ENCODE data around the gene ABAT.
"Not testable (repeated sequence)": the region's sequence is repeated elsewhere in the genome, so short reads cannot be mapped to it uniquely, and the experiment has no call there.

Gene ABAT

DNA sequence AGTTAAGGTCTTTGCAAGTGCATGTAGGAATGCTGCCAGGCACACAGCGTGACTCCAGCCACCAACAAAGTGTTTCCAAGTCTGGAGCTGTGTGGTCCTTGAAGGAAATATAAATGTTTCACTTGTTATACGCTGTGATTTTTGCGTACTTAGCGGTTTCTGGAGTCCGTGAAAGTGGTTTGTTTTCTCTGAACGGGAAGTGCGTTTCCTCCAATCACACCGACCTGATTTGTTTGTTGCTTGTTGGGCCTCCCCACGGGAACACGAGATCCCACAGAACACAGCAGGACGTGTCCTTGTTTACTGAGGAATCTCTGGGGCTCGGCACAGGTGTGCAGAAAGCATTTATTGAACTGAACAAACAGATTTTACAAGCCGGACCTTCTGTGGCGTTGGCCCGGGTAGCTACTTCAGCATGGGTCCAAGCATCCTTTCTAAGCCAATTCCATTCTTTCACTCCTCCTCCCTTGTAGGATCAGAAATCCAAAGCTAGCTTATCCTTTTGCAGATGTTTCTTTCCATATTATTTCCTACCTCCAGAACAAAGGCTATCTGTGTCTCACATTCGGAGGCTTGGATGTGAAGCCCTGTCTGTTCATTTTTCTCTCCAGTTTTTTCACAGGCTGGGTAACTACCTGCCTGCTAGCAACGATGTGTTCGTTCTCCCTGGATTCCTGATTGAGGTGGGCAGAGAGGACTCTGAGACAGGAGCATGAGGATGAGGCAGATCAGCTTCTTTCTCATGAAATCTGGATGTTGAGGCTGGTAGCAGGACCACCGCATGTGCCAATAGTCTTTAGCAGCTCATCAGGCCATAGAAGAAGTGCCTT lies 44.6 kb downstream of the ABAT start:
- no peak for FAIRE-seq

DNA sequence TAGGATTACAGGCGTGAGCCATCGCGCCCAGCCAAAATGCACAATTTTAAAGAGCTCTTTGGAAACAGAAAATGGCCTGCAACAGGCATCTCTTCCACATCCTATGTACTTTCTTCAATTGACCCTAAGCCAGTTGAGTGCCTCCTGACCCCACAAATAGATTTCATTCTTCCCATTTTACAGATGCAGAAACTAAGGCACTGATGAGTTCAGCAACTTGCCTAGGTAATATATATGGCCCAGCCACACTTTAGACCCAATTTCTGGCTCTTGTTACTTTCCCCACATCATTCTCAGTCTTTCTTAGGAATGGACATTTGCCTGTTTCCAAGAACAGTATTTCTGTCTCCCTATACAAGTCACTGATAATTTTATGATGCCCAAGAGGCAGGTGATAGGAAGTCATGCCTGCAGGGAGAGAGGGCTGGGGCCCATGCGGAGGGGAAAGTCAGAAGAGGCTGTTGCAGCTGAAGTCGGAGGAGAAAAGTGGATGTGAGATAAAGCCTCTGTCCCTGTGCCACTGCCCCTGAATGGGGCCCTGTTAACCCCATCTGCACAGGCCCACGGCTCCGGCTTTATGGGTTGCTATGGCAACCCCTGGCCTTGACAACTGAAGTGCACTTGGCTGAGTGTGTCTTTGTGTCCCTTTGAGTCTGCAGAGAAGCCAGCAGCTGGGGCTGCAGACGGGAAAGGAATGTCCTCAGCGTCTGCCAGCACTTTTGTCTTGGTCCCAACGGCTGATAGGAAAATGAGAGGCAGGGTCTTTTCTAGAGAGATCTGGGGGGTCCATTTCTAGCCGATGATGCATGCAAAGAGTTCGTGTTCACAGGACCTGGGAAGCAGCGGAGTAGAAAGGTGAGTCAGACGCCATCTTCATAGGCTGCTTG lies 45.9 kb downstream of the ABAT start:
- FAIRE-seq: no peak

DNA sequence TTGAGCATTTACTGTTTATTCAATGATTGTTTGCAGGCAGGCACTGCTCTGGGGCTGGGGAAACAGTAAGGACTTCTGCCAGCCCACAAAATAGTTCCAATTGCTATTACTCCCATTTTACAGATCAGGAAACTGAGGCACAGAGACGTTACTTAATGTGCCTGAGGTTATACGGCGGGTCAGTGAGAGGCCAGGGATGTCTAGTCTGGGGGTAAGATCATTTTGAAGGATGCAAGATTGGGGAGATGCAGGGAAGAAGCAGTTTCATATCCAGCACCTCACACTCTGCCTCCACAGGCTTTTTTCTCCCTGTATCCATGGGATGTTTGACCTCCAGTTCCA lies 46.5 kb downstream of the ABAT start:
- FAIRE-seq: no peak

DNA sequence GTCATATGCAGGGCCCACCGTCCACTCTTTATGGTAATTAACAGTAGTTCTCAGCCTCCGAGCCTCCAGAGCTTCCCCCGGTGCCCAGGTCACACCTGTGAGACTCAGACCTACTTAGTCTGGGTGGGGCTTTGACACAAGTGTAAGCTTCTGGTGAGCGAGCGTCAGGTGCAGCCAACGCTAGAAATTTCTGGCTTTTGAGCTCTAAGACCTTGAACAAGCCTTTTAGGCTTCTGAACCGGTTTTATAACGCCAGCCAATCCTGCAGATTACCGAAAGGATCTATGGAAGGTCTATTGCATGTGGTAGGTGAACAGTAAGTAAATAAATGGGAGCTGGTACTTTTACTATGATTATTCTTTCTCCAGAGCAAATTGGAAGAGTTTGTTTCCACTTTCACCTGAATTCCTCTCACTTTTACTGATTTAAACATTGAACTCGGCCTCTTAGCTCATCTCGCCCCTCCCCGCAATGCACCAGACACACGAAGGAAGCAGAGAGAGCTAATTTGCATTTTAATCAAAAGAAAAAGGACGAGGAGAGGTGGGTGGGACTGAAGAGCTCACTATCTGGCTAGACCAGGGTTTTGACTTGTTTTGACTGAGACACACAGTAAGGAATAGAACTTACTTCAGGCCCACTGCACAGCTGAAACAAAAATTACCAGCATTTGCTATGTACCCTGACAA lies 47.1 kb downstream of the ABAT start:
- FAIRE-seq: no peak

DNA sequence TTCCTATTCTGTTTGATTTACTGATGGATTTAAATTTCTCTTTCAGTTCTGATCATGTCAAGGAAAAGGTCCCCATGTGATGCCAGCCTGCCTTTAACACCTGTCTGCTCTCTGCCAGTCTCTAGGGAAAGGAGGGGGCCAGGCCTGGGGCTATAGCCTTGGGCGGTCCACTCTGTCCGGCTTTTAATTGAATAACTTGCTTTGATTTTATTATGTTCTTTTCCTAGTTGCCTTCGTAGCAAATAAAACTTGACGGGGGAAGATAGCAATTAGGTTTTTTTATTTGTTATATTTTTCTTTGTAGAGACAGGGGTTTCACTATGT lies 47.6 kb downstream of the ABAT start:
- FAIRE-seq: no peak

DNA sequence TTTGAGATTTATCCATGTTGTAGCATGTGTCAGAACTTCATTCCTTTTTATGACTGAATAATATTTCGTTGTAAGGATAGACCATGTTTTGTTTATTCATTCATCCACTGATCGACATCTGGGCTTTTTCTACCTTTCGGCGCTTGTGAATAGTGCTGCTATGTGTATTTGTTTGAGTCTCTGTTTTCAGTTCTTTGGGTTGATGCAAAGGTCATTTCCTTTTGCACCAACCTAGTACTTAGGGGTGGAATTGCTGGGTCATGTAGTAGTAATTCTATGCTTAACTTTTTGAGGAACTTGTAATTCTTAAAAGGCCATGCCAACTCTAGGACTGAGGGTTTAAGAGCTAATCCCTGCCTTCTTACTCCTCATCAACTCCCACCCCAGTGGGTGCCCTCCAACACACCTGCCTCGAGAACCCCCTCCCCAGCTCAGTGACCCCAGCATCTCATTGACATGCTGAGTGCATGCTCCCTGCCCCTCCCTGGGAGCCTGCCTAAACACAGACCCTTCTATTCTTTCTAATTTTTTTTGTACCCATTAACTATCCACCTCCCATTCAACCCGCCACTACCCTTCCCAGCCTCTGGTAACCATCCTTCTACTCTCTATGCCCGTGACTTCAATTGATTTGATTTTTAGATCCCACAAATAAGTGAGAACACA lies 51.2 kb downstream of the ABAT start:
- no peak for FAIRE-seq

DNA sequence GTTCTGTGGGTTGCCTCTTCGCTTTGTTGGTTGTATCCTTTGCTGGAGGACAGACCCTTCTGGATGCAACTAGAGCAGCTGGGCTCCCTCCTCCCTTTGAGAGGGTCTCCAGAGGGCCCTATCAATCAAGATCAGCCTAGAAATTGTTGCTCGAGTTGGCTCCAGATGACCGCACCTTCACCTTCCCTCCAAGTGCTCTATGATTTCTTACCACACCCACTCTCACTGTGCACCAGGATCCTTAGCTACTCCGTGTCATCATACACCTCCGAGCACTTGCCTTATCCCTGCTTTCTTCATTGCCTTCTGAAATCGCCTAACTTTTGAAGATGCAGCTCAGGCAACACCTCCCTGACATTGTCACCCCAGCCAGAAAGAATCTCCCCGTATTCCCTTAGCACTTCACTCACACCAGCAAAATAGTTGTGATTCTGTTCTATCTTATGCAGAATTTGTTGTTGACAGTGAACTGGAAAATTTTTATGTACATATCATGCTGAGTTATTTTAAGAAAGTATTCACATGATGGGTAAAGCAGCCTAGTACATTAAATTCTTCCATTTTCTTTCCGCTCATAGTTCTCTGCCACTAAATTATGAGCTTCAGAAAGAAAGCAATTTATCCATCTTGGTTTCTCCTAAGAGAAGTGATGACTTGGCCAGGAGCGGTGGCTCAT lies 52.9 kb downstream of the ABAT start:
- FAIRE-seq: no peak

DNA sequence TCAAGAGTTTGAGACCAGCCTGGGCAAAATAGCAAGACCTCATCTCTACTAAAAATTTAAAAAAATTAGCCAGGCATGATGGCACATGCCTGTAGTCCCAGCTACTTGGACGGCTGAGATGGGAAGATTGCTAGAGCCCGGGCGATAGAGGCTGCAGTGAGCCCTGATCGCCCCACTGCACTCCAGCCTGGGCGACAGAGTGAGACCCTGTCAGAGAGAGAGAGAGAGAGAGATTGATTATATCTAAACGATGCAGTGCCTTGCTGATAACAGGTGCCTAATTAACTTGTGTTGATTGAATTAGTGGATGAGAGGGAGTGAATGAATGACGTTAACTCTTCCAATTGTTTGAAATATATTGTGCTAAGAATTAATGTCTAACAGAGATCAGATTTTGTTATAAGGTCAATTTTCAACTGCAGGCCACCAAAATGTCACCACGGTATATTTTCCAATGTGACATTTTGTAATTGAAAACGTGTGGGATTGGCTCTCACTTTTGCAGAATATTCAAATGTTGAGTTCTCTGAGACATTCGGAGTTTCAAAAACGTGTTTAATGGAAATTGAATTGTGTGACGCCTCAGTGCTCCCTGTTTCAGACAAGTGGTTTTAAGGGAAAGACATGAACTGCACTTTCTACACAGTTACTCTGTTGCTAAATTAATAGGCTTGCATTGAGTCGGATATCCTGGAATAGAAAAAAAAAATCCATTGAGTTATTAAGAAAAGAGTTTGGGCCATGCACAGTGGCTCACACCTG lies 53.6 kb downstream of the ABAT start:
- no peak for FAIRE-seq

DNA sequence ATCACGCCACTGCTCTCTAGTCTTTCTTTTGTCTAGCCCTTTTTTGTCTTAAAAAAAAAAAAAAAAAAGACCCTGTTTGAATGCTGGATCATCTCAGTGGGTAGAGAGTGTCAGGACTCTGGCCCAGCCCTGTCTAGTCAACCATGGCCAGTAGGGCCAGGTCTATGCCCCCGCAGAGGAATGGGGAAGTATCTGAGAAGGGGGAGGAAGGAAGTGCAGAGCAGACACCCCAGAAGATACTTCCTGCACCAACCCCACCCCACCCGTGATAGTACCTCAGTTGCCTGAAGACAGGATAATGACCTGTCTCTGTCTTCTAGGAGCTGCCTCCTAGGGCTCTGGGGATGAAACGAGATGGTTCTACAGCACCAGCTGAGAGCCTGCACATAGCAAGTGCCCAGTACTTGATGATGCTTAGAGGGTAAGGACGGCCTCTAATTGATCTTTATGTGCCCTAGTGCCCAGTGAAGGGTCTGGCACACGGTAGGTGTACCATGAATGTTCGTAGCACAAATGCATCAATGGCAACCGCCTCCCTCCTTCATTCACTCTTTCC lies 55.4 kb downstream of the ABAT start:
- no peak for FAIRE-seq

DNA sequence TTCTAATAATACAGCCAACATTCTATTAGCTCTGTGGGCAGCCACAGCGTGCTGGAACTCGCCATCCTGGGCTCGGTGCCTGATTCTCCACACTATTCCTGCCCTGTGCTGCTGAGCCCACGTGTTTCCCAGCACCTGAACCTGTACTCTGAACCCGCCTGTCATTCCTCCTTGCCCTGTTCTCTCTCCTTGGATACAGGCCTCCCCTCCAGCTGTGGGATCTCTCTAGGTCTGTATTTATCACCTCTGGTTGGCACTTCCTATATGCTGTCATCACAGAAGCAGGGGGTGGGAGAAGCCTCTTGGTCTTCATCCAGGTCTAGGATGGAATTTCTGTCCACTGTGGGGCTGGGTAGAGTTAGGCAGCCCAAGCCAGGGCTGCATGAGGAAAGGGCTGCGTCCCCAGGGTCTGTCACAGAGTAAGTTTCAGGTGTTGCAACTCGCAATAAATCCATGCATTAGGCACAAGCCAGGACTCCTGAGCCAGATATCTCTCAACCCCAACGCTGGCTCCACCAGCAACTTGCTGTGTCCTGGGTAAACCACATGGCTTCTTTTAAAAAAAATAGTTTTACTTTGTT lies 56.0 kb downstream of the ABAT start:
- FAIRE-seq: no peak

DNA sequence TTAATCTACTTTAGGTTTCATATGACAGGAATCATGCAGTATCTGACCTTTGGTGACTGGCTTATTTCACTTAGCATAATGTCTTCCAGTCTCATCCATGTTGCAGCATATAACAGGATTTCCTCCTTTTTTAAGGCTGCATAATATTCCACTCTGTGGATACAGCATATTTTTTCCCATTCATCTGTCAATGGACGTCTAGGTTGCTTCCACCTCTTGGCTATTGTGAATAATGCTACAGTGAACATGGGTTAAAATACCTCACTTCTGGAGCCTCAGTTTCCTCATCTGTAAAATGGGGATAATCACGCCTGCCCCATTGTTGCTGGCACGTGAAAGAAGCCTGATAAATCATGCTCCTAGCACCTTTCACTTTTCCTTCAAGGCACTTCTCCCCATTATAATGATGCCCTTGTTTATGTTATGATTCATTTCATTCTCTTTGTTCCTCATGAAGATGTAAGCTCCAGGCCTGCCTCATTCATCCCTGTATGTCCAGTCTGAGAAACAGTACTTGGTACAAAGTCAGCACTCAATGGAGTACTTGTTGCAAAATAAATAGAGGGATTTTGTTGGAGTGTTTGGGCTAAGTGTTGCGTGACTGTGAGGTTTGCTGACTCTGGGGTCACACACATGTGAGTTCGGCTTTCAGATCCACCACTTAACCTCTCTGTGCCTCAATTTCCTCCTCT lies 59.6 kb downstream of the ABAT start:
- no peak for FAIRE-seq

DNA sequence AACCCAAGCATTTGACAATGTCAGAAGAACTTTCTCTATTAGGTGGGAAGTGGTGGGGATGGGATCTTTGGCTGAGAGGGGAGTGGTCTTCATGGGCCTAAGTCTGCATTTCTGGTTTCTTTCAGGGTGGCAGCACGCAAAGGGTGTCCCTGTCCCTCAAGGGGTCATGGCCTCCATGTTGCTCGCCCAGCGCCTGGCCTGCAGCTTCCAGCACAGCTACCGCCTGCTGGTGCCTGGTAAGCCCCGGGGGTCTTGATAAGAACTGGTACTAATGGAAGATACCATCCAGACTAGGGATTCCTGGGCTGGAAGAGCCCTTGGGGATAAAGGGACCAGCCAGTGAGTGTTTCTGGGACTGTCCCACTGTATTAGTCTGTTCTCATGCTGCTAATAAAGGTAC lies 61.2 kb downstream of the ABAT start:
- no peak for FAIRE-seq

DNA sequence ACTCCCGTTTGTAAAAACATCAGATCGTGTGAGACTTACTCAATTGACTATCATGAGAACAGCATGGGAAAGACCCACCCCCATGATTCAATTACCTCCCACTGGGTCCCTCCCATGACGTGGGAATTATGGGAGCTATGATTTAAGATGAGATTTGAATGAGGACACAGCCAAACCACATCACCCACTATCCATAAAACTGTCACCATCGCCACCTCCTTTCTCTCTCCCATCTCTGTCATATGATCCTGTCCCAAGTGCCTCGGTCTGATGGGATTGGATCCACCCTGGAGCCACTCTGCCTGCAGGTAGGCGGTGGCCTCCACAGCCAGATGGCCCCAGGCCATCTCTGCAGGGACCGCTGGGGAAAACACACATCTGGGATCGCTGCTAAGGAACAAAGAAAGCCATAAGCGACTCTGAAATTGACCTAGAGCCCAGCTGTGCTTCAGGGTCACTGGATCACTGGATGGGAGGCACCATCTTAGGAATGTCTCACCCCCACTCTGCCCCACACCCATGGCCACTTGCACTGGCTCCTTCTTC lies 61.8 kb downstream of the ABAT start:
- no peak for FAIRE-seq

DNA sequence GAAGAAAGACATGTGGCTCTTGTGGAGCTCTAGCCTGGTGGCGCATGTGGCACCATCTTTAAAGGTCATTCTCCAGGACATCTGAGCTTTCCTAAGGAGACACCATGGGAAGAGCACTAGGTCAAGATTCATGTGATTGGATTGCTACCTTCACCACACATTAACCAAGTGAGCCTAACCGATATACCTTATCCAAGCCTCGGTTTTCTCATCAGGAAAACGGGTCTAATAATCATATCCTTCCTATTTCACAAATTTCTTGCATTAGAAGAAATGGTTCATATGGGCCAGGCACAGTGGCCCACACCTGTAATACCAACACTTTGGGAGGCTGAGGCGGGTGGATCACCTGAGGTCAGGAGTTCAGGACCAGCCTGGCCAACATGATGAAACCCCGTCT lies 64.7 kb downstream of the ABAT start:
- FAIRE-seq: no peak

DNA sequence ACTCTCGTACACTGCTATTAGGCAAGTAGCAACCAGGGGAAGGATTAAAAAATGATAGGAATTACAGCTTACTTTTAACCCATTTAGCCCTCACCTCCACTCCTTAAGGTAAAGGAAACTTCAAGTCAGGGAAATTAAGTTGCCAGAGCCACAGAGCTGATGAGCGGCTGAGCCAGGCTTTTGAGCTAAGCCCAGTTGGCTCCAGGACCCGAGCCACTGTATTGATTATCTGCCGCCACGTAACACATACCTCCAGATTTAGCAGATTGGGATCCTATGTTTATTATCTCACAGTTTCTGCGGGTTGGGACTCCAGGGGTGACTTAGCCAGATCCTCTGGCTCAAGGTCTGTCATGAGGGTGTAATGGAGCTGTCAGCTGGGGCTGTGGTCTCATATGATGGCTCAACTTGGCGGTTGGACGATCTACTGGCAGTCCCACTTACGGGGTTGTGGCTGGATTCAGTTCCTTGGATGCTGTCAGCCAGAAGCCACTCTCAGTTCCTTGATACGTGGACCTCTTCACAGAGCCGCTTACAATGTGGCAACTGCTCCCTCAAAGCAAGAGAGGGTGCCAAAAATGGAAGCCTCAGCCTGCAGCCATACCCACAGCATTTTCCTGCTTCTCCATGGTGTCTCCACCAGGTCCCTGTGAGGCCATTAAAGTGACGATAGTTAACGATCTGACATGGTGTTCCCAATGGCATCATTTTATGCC lies 65.7 kb downstream of the ABAT start:
- FAIRE-seq: no peak

DNA sequence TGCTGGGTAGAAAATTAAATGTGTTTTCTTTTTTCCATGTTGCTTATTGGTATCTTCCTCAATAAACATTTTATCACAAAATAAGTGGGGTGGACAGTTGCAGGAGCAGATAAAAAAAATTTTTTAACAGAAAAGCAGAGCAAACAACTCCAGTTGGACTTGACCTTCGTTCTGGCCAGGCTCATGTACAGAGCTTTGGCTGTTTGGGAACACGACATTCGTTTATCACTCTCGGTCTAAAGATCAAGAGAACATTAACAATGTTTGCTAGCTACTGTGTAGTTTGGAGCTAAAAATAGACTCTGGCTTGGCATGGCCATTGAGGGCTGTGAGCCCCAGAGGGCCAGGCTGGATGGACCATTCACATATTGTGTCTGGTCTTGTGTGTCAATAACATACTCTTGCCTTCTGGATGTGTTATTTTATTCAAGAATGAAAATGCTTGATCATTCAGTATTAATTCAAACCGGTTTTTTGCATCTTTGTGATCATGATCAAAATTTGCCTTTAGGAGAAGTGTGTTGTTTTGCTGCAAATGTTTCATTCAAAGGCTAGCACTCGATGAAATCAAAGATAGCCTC lies 66.4 kb downstream of the ABAT start:
- no peak for FAIRE-seq

DNA sequence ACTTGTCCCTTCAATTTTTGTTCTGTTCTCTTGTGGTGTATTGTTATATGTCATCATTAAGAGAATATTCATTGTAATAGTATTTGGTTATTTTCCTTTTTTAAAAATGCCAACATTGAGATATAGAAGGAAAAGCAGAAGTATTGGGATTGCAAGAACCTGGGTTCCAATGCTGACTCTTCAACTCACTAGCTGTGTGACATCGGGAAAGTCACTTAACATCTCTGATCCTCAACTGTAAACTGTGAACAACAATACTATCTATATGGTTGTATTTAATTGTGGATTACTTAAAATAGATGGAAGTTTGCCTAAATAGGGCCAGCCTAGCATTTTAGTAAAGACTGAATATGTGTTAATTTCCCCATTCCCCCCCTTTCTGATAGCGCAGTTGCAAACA lies 67.2 kb downstream of the ABAT start:
- FAIRE-seq: no peak

DNA sequence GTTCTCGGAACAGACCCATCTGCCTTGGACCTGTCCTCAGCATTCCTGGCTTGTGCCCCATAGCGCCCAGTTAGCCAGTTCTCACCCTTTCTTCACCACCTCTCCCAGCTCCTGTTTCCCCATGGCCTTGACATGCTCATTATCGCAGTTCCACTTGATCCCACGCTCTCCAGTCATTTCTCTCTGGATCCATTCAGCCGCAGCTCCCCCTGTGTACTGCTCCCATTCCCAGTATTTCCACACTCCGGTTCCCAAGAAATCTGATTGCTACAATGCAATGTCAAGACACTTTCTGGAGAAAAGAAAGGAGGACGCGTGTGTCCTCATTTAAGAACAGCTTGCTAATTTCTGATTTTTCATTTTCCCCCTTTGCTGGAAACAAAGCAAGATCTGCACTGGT lies 67.7 kb downstream of the ABAT start:
- no peak for FAIRE-seq

DNA sequence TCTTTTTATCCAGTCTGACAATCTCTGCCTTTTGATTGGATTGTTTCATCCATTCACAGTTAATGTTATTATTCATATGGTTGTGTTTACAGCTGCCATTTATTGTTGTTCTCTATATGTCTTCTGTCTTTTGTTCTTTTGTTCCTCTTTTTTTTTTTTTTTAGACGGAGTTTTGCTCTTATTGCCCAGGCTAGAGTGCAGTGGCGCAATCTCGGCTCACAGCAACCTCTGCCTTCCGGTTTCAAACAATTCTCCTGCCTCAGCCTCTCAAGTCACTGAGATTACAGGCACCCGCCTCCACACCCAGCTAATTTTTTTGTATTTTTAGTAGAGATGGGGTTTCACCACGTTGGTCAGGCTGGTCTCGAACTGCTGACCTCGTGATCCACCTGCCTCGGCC lies 74.5 kb downstream of the ABAT start:
- not testable (repeated sequence) for FAIRE-seq
